GM19463 (cell line): ENCODE measurements around the gene CDC14C.

Experiments used
- ATAC-seq: cut with Tn5 transposase; IDR thresholded peaks from one replicate; pipeline ENCODE4 v1.9.1; 2021; ENCODE audit warnings: mild to moderate bottlenecking, moderate library complexity; ENCODE audit not compliant: unreplicated experiment

The CDC14C gene

GRCh38 chr7:48971173-48971572, 46.8 kb downstream of the CDC14C start:
- ATAC-seq = no peak

GRCh38 chr7:48976253-48976652, 51.9 kb downstream of the CDC14C start:
- ATAC-seq = no peak

GRCh38 chr7:48976850-48977249, 52.5 kb downstream of the CDC14C start:
- ATAC-seq = no peak
